K562 (cell line): Measurements from ENCODE around the gene ME3. TPM values are rescaled to one million over a fixed set of nuclear protein-coding genes. Genes with fewer than 3 reads are reported as not detected.
A peak's percentile ranks its signal among the peaks of the same experiment; 100 is the strongest.

Experiments used
- ARID1B ChIP-seq: fragments of 450-650 bp; IDR thresholded peaks from 2 replicates; pipeline ENCODE4 v1.6.1; 2016; ENCODE audit warnings: antibody characterized with exemption, mild to moderate bottlenecking, inconsistent platforms
- ATF7 ChIP-seq: fragments of 450-650 bp; IDR thresholded peaks from 2 replicates; pipeline ENCODE4 v1.7.1; 2014; ENCODE audit warnings: mild to moderate bottlenecking, moderate library complexity
- EP300 ChIP-seq: IDR thresholded peaks from 2 replicates; pipeline ENCODE4 v1.6.1; 2012; ENCODE audit warnings: low read length, improper control_type of control experiment
- HBP1 ChIP-seq: fragments of 450-650 bp; formaldehyde crosslinking; IDR thresholded peaks from 2 replicates; pipeline ENCODE4 v1.4.0; 2022; ENCODE audit warnings: missing genetic modification characterization
- KAT8 ChIP-seq: fragments of 450-650 bp; IDR thresholded peaks from 2 replicates; pipeline ENCODE4 v1.6.1; 2016; ENCODE audit warnings: low read depth, mild to moderate bottlenecking
- MYBL2 ChIP-seq, 2 experiments: fragments of 450-650 bp in 1 of 2; sonication (generic) in 1 of 2; formaldehyde crosslinking in 1 of 2; IDR thresholded peaks; 2 replicates each; pipeline versions ENCODE4 v1.6.1 to v1.8.1; 2017 to 2022; ENCODE audit warnings: borderline replicate concordance in 1 of 2, inconsistent platforms in 1 of 2, low read depth in 1 of 2, mild to moderate bottlenecking in 1 of 2, missing genetic modification reagents in 1 of 2, moderate library complexity in 1 of 2
- NR4A1 ChIP-seq, 2 experiments: fragments of 250-450 bp in 1 of 2; fragments of 450-650 bp in 1 of 2; sonication (Bioruptor Pico) in 1 of 2; IDR thresholded peaks; 2 replicates each; pipeline versions ENCODE4 v1.4.0 to v1.6.1; 2016 to 2020; ENCODE audit warnings: mild to moderate bottlenecking in 2 of 2, missing compliant biosample characterization in 1 of 2, missing genetic modification characterization in 1 of 2, moderate library complexity in 1 of 2
- TCFL5 ChIP-seq: fragments of 250-450 bp; sonication (Bioruptor Pico); conservative IDR thresholded peaks from 2 replicates; pipeline ENCODE4 v1.6.1; 2021; ENCODE audit warnings: mild to moderate bottlenecking, moderate library complexity, matching md5 sums
- THRA ChIP-seq: fragments of 450-650 bp; IDR thresholded peaks from 2 replicates; pipeline ENCODE4 v1.6.1; 2017; ENCODE audit warnings: mild to moderate bottlenecking, moderate library complexity
- USF1 ChIP-seq: sonication (generic); formaldehyde crosslinking; IDR thresholded peaks from 2 replicates; pipeline ENCODE4 v1.9.0; 2022; ENCODE audit warnings: mild to moderate bottlenecking, missing genetic modification reagents
- XRCC4 ChIP-seq: IDR thresholded peaks from one replicate; pipeline ENCODE4 v1.6.1; 2011; ENCODE audit not compliant: insufficient read depth, insufficient read length; ENCODE audit errors: extremely low read depth
- YY1 ChIP-seq, 3 experiments: IDR thresholded peaks; 2 replicates each; pipeline ENCODE4 v1.6.1; 2011; ENCODE audit warnings: low read length in 2 of 3, mild to moderate bottlenecking in 2 of 3, moderate library complexity in 2 of 3, borderline replicate concordance in 1 of 3, control low read depth in 1 of 3, low read depth in 1 of 3; ENCODE audit not compliant: insufficient read depth in 3 of 3, insufficient replicate concordance in 2 of 3, control insufficient read depth in 1 of 3, insufficient read length in 1 of 3; ENCODE audit errors: extremely low read depth in 1 of 3
- ZFP30 ChIP-seq: fragments of 250-450 bp; sonication (Bioruptor Pico); IDR thresholded peaks from 2 replicates; pipeline ENCODE4 v1.8.0; 2022; ENCODE audit warnings: moderate library complexity, mild to moderate bottlenecking, inconsistent platforms, borderline replicate concordance
- ZNF165 ChIP-seq: fragments of 250-450 bp; sonication (Bioruptor Pico); IDR thresholded peaks from 2 replicates; pipeline ENCODE4 v1.4.0; 2020; ENCODE audit warnings: borderline replicate concordance
- ZNF217 ChIP-seq: sonication (generic); formaldehyde crosslinking; IDR thresholded peaks from 2 replicates; pipeline ENCODE4 v1.8.0; 2022; ENCODE audit warnings: mild to moderate bottlenecking, missing genetic modification reagents
- ZNF282 ChIP-seq: sonication (generic); formaldehyde crosslinking; IDR thresholded peaks from 2 replicates; pipeline ENCODE4 v1.8.1; 2023; ENCODE audit warnings: missing genetic modification reagents
- ZNF324 ChIP-seq: fragments of 250-450 bp; sonication (Bioruptor Pico); IDR thresholded peaks from 2 replicates; pipeline ENCODE4 v1.4.0; 2020; ENCODE audit warnings: mild to moderate bottlenecking
- ZNF592 ChIP-seq: fragments of 450-650 bp; IDR thresholded peaks from 2 replicates; pipeline ENCODE4 v1.6.1; 2017; ENCODE audit warnings: antibody characterized with exemption, mild to moderate bottlenecking
- polyA plus RNA-seq, 8 experiments: library from polyadenylated mRNA; depleted of rRNA in 4 of 8; stranded (reverse) in 5 of 8; unstranded in 3 of 8; fragments of >200 nt; fragmentation: Nextera tagmentation in 2 of 8; fragmentation: Illumina TruSeq in 1 of 8; extraction: Ambion mirVana in 2 of 8; extraction: Trizol in 1 of 8; gene quantifications; 2 replicates each; pipeline versions ENCODE4 v1.2.1 to v1.2.3, GENCODE V29; 2011 to 2014; ENCODE audit warnings: inconsistent platforms in 1 of 8, missing spikeins in 1 of 8
- total RNA-seq, 7 experiments: library from RNA; depleted of rRNA in 6 of 7; stranded (reverse); fragments of >200 nt in 6 of 7; fragmentation: Illumina TruSeq in 2 of 7; extraction: Trizol in 2 of 7; gene quantifications; 2 replicates each; pipeline versions ENCODE4 v1.2.1 to v1.2.3, GENCODE V29; 2011 to 2021; ENCODE audit warnings: low replicate concordance in 1 of 7

The ME3 gene
- total and polyA plus RNA-seq, 9 of the 15 experiments (the other 6 are each of a cell fraction or from before 2014, with no cell fraction given) = not detected

- TF ChIP-seq THRA (no peak), KAT8 (no peak), HBP1 (CRISPR knock-in tag) (no peak), USF1 (CRISPR knock-in tag) (no peak), MYBL2 (IDR thresholded peaks at IDR 0.05; ENCODE audit: low read depth) (no peak), MYBL2 (CRISPR knock-in tag; IDR thresholded peaks at IDR 0.05; ENCODE audit: borderline replicate concordance) (no peak), EP300 (peak; percentile 78), ZNF165 (CRISPR knock-in tag) (no peak), ARID1B (peak; percentile 81), ATF7 (0 out of 2 replicates have a peak, but pooled peaks have one; percentile 35), ZNF592 (0 out of 2 replicates have a peak, but pooled peaks have one; percentile 38), ZNF324 (no peak), ZFP30 (CRISPR knock-in tag) (no peak), TCFL5 (CRISPR knock-in tag) (no peak), YY1 (IDR thresholded peaks at IDR 0.05; ENCODE audit: borderline replicate concordance in 1 of 3, control insufficient read depth in 1 of 3, extremely low read depth in 1 of 3, insufficient read depth in 3 of 3, insufficient read length in 1 of 3, insufficient replicate concordance in 2 of 3, low read depth in 1 of 3, low read length in 2 of 3) (no peak), ZNF217 (CRISPR knock-in tag) (no peak), ZNF282 (CRISPR knock-in tag) (no peak), NR4A1 (CRISPR knock-in tag; IDR thresholded peaks at IDR 0.05) (no peak), NR4A1 (tag; IDR thresholded peaks at IDR 0.05) (no peak), XRCC4 (no peak)
These were observed 153.1 kb downstream of the ME3 start (continued) for GRCh38 chr11:86519064-86519911.
